Esophagus squamous epithelium (tissue), 5 donors: ENCODE measurements around the gene PBOV1. TPM values are rescaled to one million over a fixed set of nuclear protein-coding genes. Genes with fewer than 3 reads are reported as not detected.

Experiments
- DNase-seq: peaks from one replicate; lab custom pipeline; 2025; lab: John Stamatoyannopoulos, UW
- H3K27ac ChIP-seq, 4 donors: fragments of 200-600 bp; sonication (generic); one replicate each; pipeline ENCODE4 v1.5.1; 2016 to 2019; ENCODE audit warnings: mild to moderate bottlenecking in 1 of 4
- H3K27me3 ChIP-seq, 4 donors: fragments of 200-600 bp; sonication (generic); 1 replicate in 3 of 4; 2 replicates in 1 of 4; pipeline versions ENCODE4 v1.5.1 to v1.6.0; 2017 to 2021; ENCODE audit warnings: antibody characterized with exemption in 1 of 4
- H3K36me3 ChIP-seq, 3 donors: fragments of 200-600 bp; sonication (generic); one replicate each; pipeline ENCODE4 v1.5.1; 2016 to 2019
- H3K4me1 ChIP-seq, 3 donors: fragments of 200-600 bp; sonication (generic); one replicate each; pipeline ENCODE4 v1.5.1; 2017 to 2019
- H3K4me3 ChIP-seq, 4 donors: fragments of 200-600 bp; sonication (generic); 1 replicate in 3 of 4; 2 replicates in 1 of 4; pipeline ENCODE4 v1.5.1; 2016 to 2019; ENCODE audit warnings: mild to moderate bottlenecking in 2 of 4, moderate library complexity in 1 of 4
- H3K9me3 ChIP-seq, 3 donors: fragments of 200-600 bp; sonication (generic); one replicate each; pipeline ENCODE4 v1.5.1; 2016 to 2019
- POLR2A ChIP-seq, 4 donors: fragments of 450-650 bp; IDR thresholded peaks; one replicate each; pipeline ENCODE4 v1.6.1; 2017; ENCODE audit warnings: antibody characterized with exemption in 4 of 4, mild to moderate bottlenecking in 4 of 4, moderate library complexity in 3 of 4
- WGBS, 2 donors: methylation state at CpG; one replicate each; pipeline ENCODE4 v1.1.5; 2018; 5-methylcytosine and 5-hydroxymethylcytosine counted together
- intact Hi-C: fragments of 100-400 bp; cut with DNase I; formaldehyde crosslinking; loops from one replicate; pipeline ENCODE4 v1.15.0; 2022
- total RNA-seq, 4 donors: library from RNA; depleted of rRNA; stranded (reverse); fragments of >200 nt; gene quantifications; one replicate each; pipeline ENCODE4 v1.1.0, GENCODE V29; 2016
- TF ChIP-seq, protein P1 (sequence below), 6 experiments: fragments of 450-650 bp in 4 of 6; fragments of 200-600 bp in 2 of 6; sonication (generic) in 2 of 6; IDR thresholded peaks; one replicate each; pipeline ENCODE4 v1.5.1; 2016 to 2019; ENCODE audit warnings: antibody characterized with exemption in 6 of 6, mild to moderate bottlenecking in 4 of 6, moderate library complexity in 4 of 6
- donor health status: DM: yes; HTN: yes; CAD: no.

Gene PBOV1
- total RNA-seq, 4 donors from 2014 or later: not detected

DNA sequence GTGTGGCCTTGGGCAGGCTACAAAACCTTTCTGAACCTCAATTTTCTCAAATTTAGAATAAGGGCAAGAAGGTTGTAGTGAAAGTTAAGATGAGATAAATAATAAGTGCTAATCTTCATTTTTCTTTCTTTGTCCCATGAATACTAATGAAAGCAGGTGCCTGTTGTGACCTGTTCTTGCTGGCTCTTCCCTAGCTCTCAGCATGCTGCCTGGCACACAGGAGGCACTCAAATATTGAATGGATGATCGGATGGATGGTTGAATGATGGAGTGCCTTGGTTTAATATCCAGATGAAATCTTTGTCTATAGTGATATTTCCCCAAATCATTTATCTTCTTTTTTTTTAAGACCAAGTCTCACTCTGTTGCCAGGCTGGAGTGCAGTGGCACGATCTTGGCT is 15.0 kb downstream of the PBOV1 start:
- H3K9me3 ChIP-seq: no peaks in the 10 kb centered on the region
- no peak overlapping the region for H3K4me3 ChIP-seq
- no peak for DNase-seq
- no peaks in the 10 kb centered on the region for H3K27me3 ChIP-seq
- no peak overlapping the region for H3K27ac ChIP-seq
- H3K4me1 ChIP-seq: no peaks in the 10 kb centered on the region
- 52 to 62% methylated on average over 2 of the region's 2 CpGs for WGBS, 2 donors
- intact Hi-C loops: no loop called here
- no peaks in the 10 kb centered on the region for H3K36me3 ChIP-seq
- TF ChIP-seq, protein P1, sequence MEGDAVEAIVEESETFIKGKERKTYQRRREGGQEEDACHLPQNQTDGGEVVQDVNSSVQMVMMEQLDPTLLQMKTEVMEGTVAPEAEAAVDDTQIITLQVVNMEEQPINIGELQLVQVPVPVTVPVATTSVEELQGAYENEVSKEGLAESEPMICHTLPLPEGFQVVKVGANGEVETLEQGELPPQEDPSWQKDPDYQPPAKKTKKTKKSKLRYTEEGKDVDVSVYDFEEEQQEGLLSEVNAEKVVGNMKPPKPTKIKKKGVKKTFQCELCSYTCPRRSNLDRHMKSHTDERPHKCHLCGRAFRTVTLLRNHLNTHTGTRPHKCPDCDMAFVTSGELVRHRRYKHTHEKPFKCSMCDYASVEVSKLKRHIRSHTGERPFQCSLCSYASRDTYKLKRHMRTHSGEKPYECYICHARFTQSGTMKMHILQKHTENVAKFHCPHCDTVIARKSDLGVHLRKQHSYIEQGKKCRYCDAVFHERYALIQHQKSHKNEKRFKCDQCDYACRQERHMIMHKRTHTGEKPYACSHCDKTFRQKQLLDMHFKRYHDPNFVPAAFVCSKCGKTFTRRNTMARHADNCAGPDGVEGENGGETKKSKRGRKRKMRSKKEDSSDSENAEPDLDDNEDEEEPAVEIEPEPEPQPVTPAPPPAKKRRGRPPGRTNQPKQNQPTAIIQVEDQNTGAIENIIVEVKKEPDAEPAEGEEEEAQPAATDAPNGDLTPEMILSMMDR (IDR thresholded peaks at IDR 0.05): no peak

- Histone ChIP-seq H3K27ac (no peak overlapping the region), H3K9me3 (no peaks in the 10 kb centered on the region), H3K4me3 (no peak overlapping the region), H3K4me1 (no peaks in the 10 kb centered on the region), H3K27me3 (no peaks in the 10 kb centered on the region), H3K36me3 (no peaks in the 10 kb centered on the region)
- no peak for DNase-seq
- intact Hi-C loops: no loop called here
- TF ChIP-seq, protein P1 (IDR thresholded peaks at IDR 0.05): no peak
- no peak for TF ChIP-seq POLR2A (IDR thresholded peaks at IDR 0.05)
- WGBS, 2 donors: 60 to 83% methylated on average over 4 of the region's 4 CpGs
These were observed 16.5 kb downstream of the PBOV1 start for GRCh38 chr6:138201836-138202235.

DNA sequence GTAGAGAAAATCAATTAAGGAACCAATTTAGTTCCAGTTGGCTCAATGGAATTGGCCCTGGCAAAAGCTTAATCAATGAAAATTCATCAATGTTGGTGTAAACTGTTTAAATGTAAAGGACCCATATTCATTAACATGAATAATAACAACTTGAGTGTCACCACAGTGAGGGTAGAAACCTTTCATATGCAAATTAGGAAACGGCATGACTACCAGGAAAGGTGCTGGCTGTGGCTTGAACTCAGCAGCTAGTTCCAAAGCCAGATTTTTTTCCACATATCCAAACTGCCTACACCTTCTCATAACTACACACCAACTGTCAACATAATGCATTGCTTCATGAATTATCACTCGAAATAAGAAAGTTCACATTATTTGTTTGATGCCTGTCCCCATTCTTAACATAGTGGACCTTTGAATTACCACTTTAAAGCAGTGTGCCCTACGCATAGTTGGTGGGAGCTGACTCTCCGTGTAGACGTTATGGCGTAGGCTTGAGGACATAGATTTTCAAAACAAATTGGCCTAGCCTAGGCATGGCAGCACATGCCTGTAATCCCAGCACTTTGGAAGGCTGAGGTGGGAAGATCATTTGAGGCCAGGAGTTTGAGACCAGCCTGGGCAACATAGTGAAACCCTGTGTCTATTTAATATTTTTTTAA is 19.7 kb downstream of the PBOV1 start:
- WGBS, 2 donors: 63 to 70% methylated on average over 6 of the region's 6 CpGs
- TF ChIP-seq, protein P1 (IDR thresholded peaks at IDR 0.05): no peak
- TF ChIP-seq POLR2A (IDR thresholded peaks at IDR 0.05): no peak
- intact Hi-C loops: no loop called here

DNA sequence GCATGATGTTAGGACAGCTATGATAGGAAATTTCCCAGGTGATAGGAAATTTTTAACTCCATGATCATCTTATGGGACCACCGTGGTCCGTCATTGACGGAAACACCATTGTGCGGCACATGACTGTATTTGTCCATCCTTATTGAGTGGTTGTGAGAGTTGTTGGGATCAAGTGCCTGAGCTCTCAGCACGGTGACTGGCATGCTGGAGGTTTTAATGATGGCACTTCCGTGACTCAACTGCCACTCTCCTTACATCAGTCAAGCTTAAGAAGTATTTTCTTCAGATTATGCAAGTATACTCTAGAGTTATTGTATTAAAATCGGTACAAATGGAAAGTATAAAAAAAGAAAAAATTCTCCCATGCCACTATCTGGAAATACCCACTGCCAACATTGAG is 20.7 kb downstream of the PBOV1 start:
- no peak overlapping the region for H3K27ac ChIP-seq
- no peak for DNase-seq
- intact Hi-C loops: no loop called here

More for the DNA sequence above, 19.7 kb downstream of the PBOV1 start:
- H3K36me3 ChIP-seq: no peaks in the 10 kb centered on the region
- H3K4me3 ChIP-seq: no peak overlapping the region
- DNase-seq: no peak
- no peaks in the 10 kb centered on the region for H3K27me3 ChIP-seq
- H3K27ac ChIP-seq: no peak overlapping the region
- H3K4me1 ChIP-seq: peaks cover 0 to 10% (median 0%) of the 10 kb centered on the region in 3 donors
- no peaks in the 10 kb centered on the region for H3K9me3 ChIP-seq

GRCh38 chr6:138196122-138196738 is 22.1 kb downstream of the PBOV1 start:
- TF ChIP-seq, protein P1 (IDR thresholded peaks at IDR 0.05): no peak
- no peak for TF ChIP-seq POLR2A (IDR thresholded peaks at IDR 0.05)
- WGBS, 2 donors: 51 to 56% methylated on average over 3 of the region's 3 CpGs
- Histone ChIP-seq H3K27me3 (no peaks in the 10 kb centered on the region), H3K9me3 (no peaks in the 10 kb centered on the region), H3K4me3 (no peak overlapping the region), H3K27ac (no peak overlapping the region), H3K4me1 (peaks cover 0 to 10% (median 0%) of the 10 kb centered on the region in 3 donors), H3K36me3 (no peaks in the 10 kb centered on the region)
- intact Hi-C loops: no loop called here
- DNase-seq: no peak

More for the DNA sequence above, 20.7 kb downstream of the PBOV1 start:
- Histone ChIP-seq H3K4me3 (no peak overlapping the region), H3K9me3 (no peaks in the 10 kb centered on the region), H3K27me3 (no peaks in the 10 kb centered on the region), H3K4me1 (peaks cover 0 to 10% (median 0%) of the 10 kb centered on the region in 3 donors), H3K36me3 (no peaks in the 10 kb centered on the region)
- TF ChIP-seq, protein P1 (IDR thresholded peaks at IDR 0.05): no peak
- WGBS, 2 donors: 92 to 96% methylated on average over 7 of the region's 7 CpGs
